Measurements from ENCODE around the gene CYP2A6.

CYP2A6 gene

DNA sequence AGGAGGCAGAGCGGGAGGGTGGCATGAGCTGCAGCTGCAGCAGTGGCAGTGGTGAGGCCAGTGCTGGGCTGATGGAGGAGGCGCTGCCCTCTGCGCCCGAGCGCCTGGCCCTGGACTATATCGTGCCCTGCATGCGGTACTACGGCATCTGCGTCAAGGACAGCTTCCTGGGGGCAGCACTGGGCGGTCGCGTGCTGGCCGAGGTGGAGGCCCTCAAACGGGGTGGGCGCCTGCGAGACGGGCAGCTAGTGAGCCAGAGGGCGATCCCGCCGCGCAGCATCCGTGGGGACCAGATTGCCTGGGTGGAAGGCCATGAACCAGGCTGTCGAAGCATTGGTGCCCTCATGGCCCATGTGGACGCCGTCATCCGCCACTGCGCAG, 49.3 kb downstream of the CYP2A6 start:
- TF ChIP-seq, protein P1, sequence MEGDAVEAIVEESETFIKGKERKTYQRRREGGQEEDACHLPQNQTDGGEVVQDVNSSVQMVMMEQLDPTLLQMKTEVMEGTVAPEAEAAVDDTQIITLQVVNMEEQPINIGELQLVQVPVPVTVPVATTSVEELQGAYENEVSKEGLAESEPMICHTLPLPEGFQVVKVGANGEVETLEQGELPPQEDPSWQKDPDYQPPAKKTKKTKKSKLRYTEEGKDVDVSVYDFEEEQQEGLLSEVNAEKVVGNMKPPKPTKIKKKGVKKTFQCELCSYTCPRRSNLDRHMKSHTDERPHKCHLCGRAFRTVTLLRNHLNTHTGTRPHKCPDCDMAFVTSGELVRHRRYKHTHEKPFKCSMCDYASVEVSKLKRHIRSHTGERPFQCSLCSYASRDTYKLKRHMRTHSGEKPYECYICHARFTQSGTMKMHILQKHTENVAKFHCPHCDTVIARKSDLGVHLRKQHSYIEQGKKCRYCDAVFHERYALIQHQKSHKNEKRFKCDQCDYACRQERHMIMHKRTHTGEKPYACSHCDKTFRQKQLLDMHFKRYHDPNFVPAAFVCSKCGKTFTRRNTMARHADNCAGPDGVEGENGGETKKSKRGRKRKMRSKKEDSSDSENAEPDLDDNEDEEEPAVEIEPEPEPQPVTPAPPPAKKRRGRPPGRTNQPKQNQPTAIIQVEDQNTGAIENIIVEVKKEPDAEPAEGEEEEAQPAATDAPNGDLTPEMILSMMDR (IDR thresholded peaks at IDR 0.05; ENCODE audit: low read depth, low read length), result no peak
- DNase-seq (ENCODE audit: extremely low read depth, low read depth), result no peak

DNA sequence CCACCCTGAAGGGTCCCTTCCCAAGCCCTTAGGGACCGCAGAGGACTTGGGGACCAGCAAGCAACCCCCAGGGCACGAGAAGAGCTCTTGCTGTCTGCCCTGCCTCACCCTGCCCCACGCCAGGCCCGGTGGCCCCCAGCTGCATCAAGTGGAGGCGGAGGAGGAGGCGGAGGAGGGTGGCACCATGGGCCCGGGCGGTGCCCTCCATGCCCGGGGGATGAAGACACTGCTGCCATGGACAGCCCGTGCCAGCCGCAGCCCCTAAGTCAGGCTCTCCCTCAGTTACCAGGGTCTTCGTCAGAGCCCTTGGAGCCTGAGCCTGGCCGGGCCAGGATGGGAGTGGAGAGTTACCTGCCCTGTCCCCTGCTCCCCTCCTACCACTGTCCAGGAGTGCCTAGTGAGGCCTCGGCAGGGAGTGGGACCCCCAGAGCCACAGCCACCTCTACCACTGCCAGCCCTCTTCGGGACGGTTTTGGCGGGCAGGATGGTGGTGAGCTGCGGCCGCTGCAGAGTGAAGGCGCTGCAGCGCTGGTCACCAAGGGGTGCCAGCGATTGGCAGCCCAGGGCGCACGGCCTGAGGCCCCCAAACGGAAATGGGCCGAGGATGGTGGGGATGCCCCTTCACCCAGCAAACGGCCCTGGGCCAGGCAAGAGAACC, 49.8 kb downstream of the CYP2A6 start:
- TF ChIP-seq, protein P1 (IDR thresholded peaks at IDR 0.05; ENCODE audit: low read depth, low read length), result no peak
- no peak for DNase-seq (ENCODE audit: extremely low read depth, low read depth)

GRCh38 chr19:40799558-40800338, 50.5 kb downstream of the CYP2A6 start:
- no peak for DNase-seq (ENCODE audit: extremely low read depth, low read depth)
- TF ChIP-seq, protein P1 (IDR thresholded peaks at IDR 0.05; ENCODE audit: low read depth, low read length), result no peak

DNA sequence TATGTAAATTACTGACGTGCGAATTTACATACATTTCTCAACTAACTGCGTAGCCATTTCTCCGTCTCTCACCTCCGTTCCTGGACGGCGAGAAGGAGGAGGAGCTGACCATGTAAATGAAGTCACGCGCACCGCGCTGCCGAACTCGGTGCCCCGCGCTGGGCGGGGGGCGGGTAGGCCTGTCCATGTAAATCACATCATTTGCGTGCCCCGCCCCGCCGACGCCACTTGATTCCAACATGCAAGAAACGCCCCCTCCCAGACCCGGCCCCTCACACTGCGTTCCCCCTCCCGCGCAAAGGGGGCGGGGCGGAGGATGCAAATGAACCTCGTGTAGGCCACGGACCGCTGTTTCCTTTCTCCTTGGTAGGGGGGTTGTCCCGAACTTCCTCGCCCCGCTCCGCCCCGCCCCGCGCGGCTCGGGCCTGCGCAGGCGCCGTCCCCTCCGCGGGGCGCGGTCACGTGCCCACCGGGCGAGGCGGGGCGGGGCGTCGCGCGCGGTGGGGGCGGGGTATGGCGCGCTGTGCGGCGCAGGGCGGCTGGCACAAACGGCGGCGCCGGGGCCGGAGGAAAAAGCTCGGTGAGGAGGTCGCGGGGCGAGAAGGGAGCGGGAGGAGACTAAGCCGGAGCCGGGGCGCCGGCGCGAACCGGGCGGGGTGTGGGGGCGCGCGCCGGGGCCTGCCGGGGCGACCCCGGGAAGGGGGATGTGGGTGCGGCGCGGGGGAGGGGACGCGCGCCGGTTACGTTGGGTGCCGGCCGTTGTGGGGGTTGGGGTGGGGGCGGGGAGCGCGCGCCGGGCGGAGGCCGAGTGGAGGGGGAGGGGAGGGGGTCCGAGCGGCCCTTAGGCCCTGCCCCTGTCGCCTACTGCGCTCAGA, 51.3 kb downstream of the CYP2A6 start, which contains the start of gene EGLN2:
Gene EGLN2, plus strand, starts transcription at position 509 of the 875 bp plus-strand sequence. CDS start 1,382 bp downstream, outside the sequence.
- TF ChIP-seq, protein P1 (IDR thresholded peaks at IDR 0.05; ENCODE audit: low read depth, low read length), result no peak
- peak; percentile 99 for DNase-seq (ENCODE audit: extremely low read depth, low read depth)

DNA sequence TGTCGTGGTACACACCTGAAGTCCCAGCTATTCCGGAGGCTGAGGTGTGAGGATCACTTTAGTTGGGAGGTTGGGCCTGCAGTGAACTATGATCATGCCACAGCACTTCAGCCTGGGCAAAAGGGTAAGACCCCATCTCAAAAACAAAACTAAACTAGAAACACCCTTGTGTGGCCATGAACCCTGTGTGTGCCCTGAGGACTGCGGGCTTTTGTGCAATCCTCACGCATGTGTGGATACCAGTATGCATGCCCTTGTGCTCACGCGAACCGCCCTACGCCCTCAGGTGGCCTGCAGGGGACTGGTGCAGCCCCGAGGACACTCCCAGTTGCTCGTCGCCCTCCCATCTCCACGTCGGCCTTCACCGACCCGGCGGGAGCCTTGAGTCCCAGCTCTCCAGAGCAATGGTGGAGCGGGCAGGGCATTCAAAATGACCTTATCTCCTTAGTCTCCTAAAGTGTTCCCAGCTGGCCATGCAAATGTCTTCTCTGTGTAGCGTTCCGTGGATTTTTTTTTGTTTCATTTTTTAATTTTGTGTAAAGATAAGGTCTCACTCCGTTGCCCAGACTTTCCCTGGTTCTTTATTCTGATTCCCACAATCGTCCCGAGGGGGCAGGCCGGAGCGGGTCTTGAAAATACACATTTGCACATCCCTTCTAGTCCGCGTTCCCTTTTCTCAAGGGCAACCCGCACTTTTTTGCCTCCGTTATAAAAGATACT, 52.1 kb downstream of the CYP2A6 start:
- DNase-seq (ENCODE audit: extremely low read depth, low read depth), result peak; percentile 22

DNA sequence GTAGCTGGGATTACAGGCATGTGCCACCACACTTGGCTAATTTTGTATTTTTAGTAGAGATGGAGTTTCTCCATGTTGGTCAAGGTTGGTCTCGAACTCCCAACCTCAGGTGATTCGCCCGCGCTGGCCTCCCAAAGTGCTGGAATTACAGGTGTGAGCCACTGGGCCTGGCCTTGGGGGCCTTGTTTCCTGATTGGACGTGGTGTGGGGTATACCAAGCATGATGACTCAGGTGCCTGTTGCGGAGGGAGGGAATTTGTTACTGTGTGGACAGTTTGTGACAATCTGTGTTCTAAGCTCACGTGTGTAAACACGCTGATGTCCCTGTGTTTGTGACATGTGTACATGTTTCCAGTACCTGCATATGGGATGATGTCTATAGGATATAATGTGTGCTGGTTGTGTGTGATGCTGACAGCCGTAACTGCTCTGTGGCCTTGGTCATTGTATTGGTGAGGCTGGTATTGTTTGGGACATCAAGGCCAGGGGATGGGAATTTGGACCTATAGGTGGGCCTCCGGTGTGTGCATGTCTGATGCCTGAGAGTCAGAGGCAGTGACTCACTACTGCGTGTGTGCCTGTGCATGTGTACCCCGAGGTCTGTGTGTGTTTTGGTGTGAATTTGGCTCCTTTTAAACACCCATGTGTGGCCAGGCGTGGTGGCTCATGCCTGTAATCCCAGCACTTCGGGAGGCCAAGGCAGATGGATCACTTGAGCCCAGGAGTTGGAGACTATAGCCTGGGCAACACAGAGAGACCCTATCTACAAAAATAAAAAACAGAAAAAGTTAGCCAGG, 52.9 kb downstream of the CYP2A6 start:
- no peak for DNase-seq (ENCODE audit: extremely low read depth, low read depth)
- TF ChIP-seq, protein P1 (IDR thresholded peaks at IDR 0.05; ENCODE audit: low read depth, low read length), result no peak

More for the DNA sequence above, 52.1 kb downstream of the CYP2A6 start:
- TF ChIP-seq, protein P1 (IDR thresholded peaks at IDR 0.05; ENCODE audit: low read depth, low read length), result peak; percentile 54

Data from AG09319 (cell line).